Measurements from ENCODE around the gene PTGFRN. TPM values are rescaled to one million over a fixed set of nuclear protein-coding genes. Genes with fewer than 3 reads are reported as not detected.

Gene PTGFRN
- total and polyA plus RNA-seq, 9 of the 15 experiments (the other 6 are each of a cell fraction or from before 2014, with no cell fraction given), result 17.3 to 33.1 (median 25.7) TPM

- no peak for TF ChIP-seq ZNF253 (CRISPR knock-in tag; conservative IDR thresholded peaks at IDR 0.05)
- TF ChIP-seq NRF1 (conservative IDR thresholded peaks at IDR 0.05 in 1 of 2, IDR thresholded peaks at IDR 0.05 in 1 of 2), result no peak
- TF ChIP-seq CHD1 (IDR thresholded peaks at IDR 0.05; ENCODE audit: low read length), result no peak
- no peak for TF ChIP-seq BRD4 (IDR thresholded peaks at IDR 0.05)
- TF ChIP-seq SMARCA4 (IDR thresholded peaks at IDR 0.05), result no peak
Measured at GRCh38 chr1:116984406-116985160, 74.9 kb downstream of the PTGFRN start (continued).

GRCh38 chr1:116986421-116987255, 76.9 kb downstream of the PTGFRN start:
- ATAC-seq (peak; percentile 90), FAIRE-seq (peak; percentile 76), DNase-seq (ENCODE audit: extremely low read depth in 1 of 4, low spot score in 3 of 4) (peak; percentile 48 to 71 (median 54))
- intact Hi-C loops (cut with micrococcal nuclease) (no loop called here), in situ Hi-C loops (cut with MboI) (no loop called here)
- POLR2A ChIA-PET, result interaction anchor here (0.6 to 2.0 kb wide), 5 partner anchors 10 to 318 kb away, joined by 3 to 9 read pairs (median 4); no protein-coding TSS in a partner anchor
- H3K27ac ChIP-seq (ENCODE audit: extremely low read depth, low read depth, low read length), result no peak overlapping the region
- peaks cover 24% of the 10 kb centered on the region; the same call in 2 of the 3 replicates for H3K36me3 ChIP-seq (ENCODE audit: control insufficient read depth, insufficient read depth, low read length)
- no TSS peak for BruUV-seq (replicated peaks)
- no peaks in the 10 kb centered on the region for H3K9me1 ChIP-seq (ENCODE audit: control insufficient read depth, insufficient read depth, low read length)
- H2AFZ ChIP-seq (ENCODE audit: low read depth, low read length), result no peak overlapping the region
- no peak overlapping the region for H3K4me3 ChIP-seq
- H3K4me1 ChIP-seq (replicated peaks in 1 of 2; ENCODE audit: control insufficient read depth in 2 of 2, insufficient read depth in 2 of 2, low read length in 2 of 2), result peaks cover 7 to 13% of the 10 kb centered on the region in 2 experiments
- no peaks in the 10 kb centered on the region for H3K9me3 ChIP-seq (replicated peaks; ENCODE audit: control insufficient read depth, insufficient read depth, low read depth, low read length)
- CTCF ChIA-PET (ENCODE audit: low intra/inter-chr PET ratio), result no interaction called here
- no peaks in the 10 kb centered on the region for H4K20me1 ChIP-seq (replicated peaks; ENCODE audit: control insufficient read depth, insufficient read depth, low read length)
- H3K27me3 ChIP-seq (ENCODE audit: control insufficient read depth in 2 of 2, insufficient read depth in 2 of 2, low read length in 2 of 2), result no peaks in the 10 kb centered on the region
- H3K9ac ChIP-seq (ENCODE audit: insufficient read depth in 1 of 2, low read depth in 2 of 2, low read length in 2 of 2), result peak overlapping the region in 1 of 2 experiments; percentile 70; a peak in 2 of 4 replicates
- H3K79me2 ChIP-seq (ENCODE audit: control insufficient read depth, insufficient read depth, low read length), result no peaks in the 10 kb centered on the region
- WGBS (ENCODE audit: insufficient coverage, low coverage, missing lambda C conversion rate), result 43% methylated on average over 29 of the region's 29 CpGs
- H3K4me2 ChIP-seq (ENCODE audit: insufficient read depth, low read length), result no peak overlapping the region
- TF ChIP-seq MEIS2 (IDR thresholded peaks at IDR 0.05; ENCODE audit: partially characterized antibody) (peak; percentile 7), TBP (optimal IDR thresholded peaks at IDR 0.05; ENCODE audit: low read depth, low read length) (no peak), MBD1 (CRISPR knock-in tag; IDR thresholded peaks at IDR 0.05) (peak; percentile 92), ZBTB2 (IDR thresholded peaks at IDR 0.05) (no peak), CBX8 (IDR thresholded peaks at IDR 0.05; ENCODE audit: borderline replicate concordance, extremely low read depth, low read depth, low read length, poor library complexity, severe bottlenecking) (no peak), TCF7 (IDR thresholded peaks at IDR 0.05; ENCODE audit: borderline replicate concordance) (peak; percentile 80), ZNF24 (IDR thresholded peaks at IDR 0.05) (no peak), SAP30 (IDR thresholded peaks at IDR 0.05; ENCODE audit: borderline replicate concordance, insufficient read depth, low read depth, low read length, poor library complexity, severe bottlenecking) (no peak), ZNF140 (CRISPR knock-in tag; IDR thresholded peaks at IDR 0.05) (no peak), E2F5 (CRISPR knock-in tag; IDR thresholded peaks at IDR 0.05) (no peak)
